HCT116 (cell line): ENCODE measurements around the gene F2RL3. TPM values are rescaled to one million over a fixed set of nuclear protein-coding genes. Genes with fewer than 3 reads are reported as not detected.

Source experiments
- ATAC-seq: fragments of 200-7000 bp; cut with Tn5 transposase; 2 replicates; pipeline ENCODE4 v1.9.1; 2020; ENCODE audit warnings: mild to moderate bottlenecking, moderate library complexity
- BruUV-seq: library from RNA; stranded (reverse); fragments of 400-500 nt; replicated peaks from 2 replicates; lab custom pipeline; 2021; lab: Mats Ljungman, UMichigan
- CTCF ChIA-PET: fragments of 300-600 bp; sonication (Branson Sonifier 250); formaldehyde crosslinking; loops from one replicate; lab custom pipeline; 2021; ENCODE audit warnings: antibody characterized with exemption; lab: Charles Lee
- POLR2A ChIA-PET: fragments of 300-600, 350-600 bp; sonication (Branson Sonifier 250); formaldehyde crosslinking; loops from one replicate; lab custom pipeline; 2021; ENCODE audit warnings: antibody characterized with exemption; lab: Charles Lee
- RAD21 ChIA-PET, 2 experiments: fragments of 300-600 bp; sonication (Branson Sonifier 250); formaldehyde crosslinking; loops; one replicate each; lab custom pipeline; 2023; ENCODE audit warnings: low total read pairs in 2 of 2; ENCODE audit not compliant: uncharacterized antibody in 2 of 2, unreplicated experiment in 2 of 2, low non-redundant PET in 1 of 2; lab: Charles Lee
- DNase-seq: peaks from one replicate; pipeline ENCODE4 v3.0.0-alpha.2; 2010; ENCODE audit warnings: low read depth, low spot score
- H2AFZ ChIP-seq: fragments of 200-600 bp; shearing (Covaris generic), sonication (generic); 2 replicates; pipeline ENCODE4 v1.6.1; 2017; ENCODE audit warnings: low read depth, mixed run types, mixed read lengths, antibody characterized with exemption, low read length; ENCODE audit not compliant: poor library complexity, severe bottlenecking
- H3K27ac ChIP-seq: 2 replicates; pipeline ENCODE4 v1.5.1; 2012; ENCODE audit warnings: low read depth, low read length
- H3K27me3 ChIP-seq: fragments of 200-600 bp; sonication (generic); 2 replicates; pipeline ENCODE4 v1.6.1; 2016; ENCODE audit warnings: mixed run types, low read length, mixed read lengths; ENCODE audit not compliant: insufficient read depth
- H3K36me3 ChIP-seq, 2 experiments: fragments of 200-500 bp in 1 of 2; fragments of 200-600 bp in 1 of 2; sonication (Bioruptor generic) in 1 of 2; sonication (generic) in 1 of 2; 2 replicates each; pipeline versions ENCODE4 v1.5.1 to v1.6.1; 2014 to 2016; ENCODE audit warnings: low read length in 2 of 2, inconsistent platforms in 1 of 2, mixed read lengths in 1 of 2, mixed run types in 1 of 2; ENCODE audit not compliant: insufficient read depth in 2 of 2, control insufficient read depth in 1 of 2
- H3K4me1 ChIP-seq, 2 experiments: fragments of 200-600 bp in 1 of 2; sonication (generic) in 1 of 2; 2 replicates each; pipeline versions ENCODE4 v1.5.1 to v1.6.1; 2012 to 2017; ENCODE audit warnings: low read length in 2 of 2, inconsistent platforms in 1 of 2, mild to moderate bottlenecking in 1 of 2, mixed read lengths in 1 of 2, mixed run types in 1 of 2, moderate library complexity in 1 of 2; ENCODE audit not compliant: insufficient read depth in 2 of 2, control insufficient read depth in 1 of 2
- H3K4me2 ChIP-seq: fragments of 200-600 bp; sonication (generic); 2 replicates; pipeline ENCODE4 v1.6.1; 2017; ENCODE audit warnings: mixed run types, low read length, mixed read lengths
- H3K4me3 ChIP-seq, 2 experiments: fragments of 200-600 bp in 1 of 2; sonication (generic) in 1 of 2; replicated peaks in 1 of 2; 2 replicates each; pipeline ENCODE4 v1.5.1; 2011 to 2016; ENCODE audit warnings: low read length in 2 of 2, control low read depth in 1 of 2, low read depth in 1 of 2, mild to moderate bottlenecking in 1 of 2, mixed read lengths in 1 of 2, mixed run types in 1 of 2
- H3K79me2 ChIP-seq: fragments of 200-600 bp; sonication (generic); 2 replicates; pipeline ENCODE4 v1.6.1; 2017; ENCODE audit warnings: mild to moderate bottlenecking, mixed run types, low read length, moderate library complexity, mixed read lengths; ENCODE audit not compliant: insufficient read depth
- H3K9ac ChIP-seq: fragments of 200-600 bp; sonication (generic); 2 replicates; pipeline ENCODE4 v1.6.1; 2016; ENCODE audit warnings: low read length, mixed read lengths
- H3K9me2 ChIP-seq: fragments of 200-600 bp; sonication (generic), shearing (Covaris generic); 2 replicates; pipeline ENCODE4 v1.6.1; 2017; ENCODE audit warnings: mixed run types, mild to moderate bottlenecking, moderate library complexity; ENCODE audit not compliant: insufficient read depth
- H3K9me3 ChIP-seq, 2 experiments: fragments of 200-500 bp in 1 of 2; fragments of 200-600 bp in 1 of 2; sonication (Bioruptor generic) in 1 of 2; sonication (generic) in 1 of 2; 2 replicates each; pipeline ENCODE4 v1.6.1; 2014 to 2017; ENCODE audit warnings: low read length in 2 of 2, mixed read lengths in 2 of 2, inconsistent platforms in 1 of 2, low read depth in 1 of 2, mild to moderate bottlenecking in 1 of 2, mixed run types in 1 of 2, moderate library complexity in 1 of 2; ENCODE audit not compliant: control insufficient read depth in 1 of 2, insufficient read depth in 1 of 2
- H4K20me1 ChIP-seq: fragments of 200-600 bp; sonication (generic), shearing (Covaris generic); 2 replicates; pipeline ENCODE4 v1.6.1; 2017; ENCODE audit warnings: mixed run types, mild to moderate bottlenecking, moderate library complexity; ENCODE audit not compliant: insufficient read depth
- CBX3 ChIP-seq: IDR thresholded peaks from 2 replicates; pipeline ENCODE4 v1.6.1; 2012; ENCODE audit warnings: low read depth
- CEBPB ChIP-seq: IDR thresholded peaks from 2 replicates; pipeline ENCODE4 v1.6.1; 2012; ENCODE audit warnings: low read depth
- EGR1 ChIP-seq: IDR thresholded peaks from 2 replicates; pipeline ENCODE4 v1.6.1; 2012; ENCODE audit warnings: low read depth
- EZH2 ChIP-seq: fragments of 200-600 bp; sonication (generic); IDR thresholded peaks from 2 replicates; pipeline ENCODE4 v1.6.1; 2017; ENCODE audit warnings: antibody characterized with exemption, mixed run types
- EZH2phosphoT487 ChIP-seq: fragments of 200-600 bp; IDR thresholded peaks from 2 replicates; pipeline ENCODE4 v1.6.1; 2018; ENCODE audit warnings: antibody characterized with exemption, borderline replicate concordance
- FOSL1 ChIP-seq: IDR thresholded peaks from 2 replicates; pipeline ENCODE4 v1.6.1; 2012; ENCODE audit warnings: low read depth
- POLR2A ChIP-seq: IDR thresholded peaks from 2 replicates; pipeline ENCODE4 v1.7.0; 2011; ENCODE audit warnings: borderline replicate concordance; ENCODE audit not compliant: insufficient read depth, insufficient read length; ENCODE audit errors: extremely low read depth
- POLR2AphosphoS5 ChIP-seq: IDR thresholded peaks from 2 replicates; pipeline ENCODE4 v1.6.1; 2011; ENCODE audit warnings: mild to moderate bottlenecking, low read depth, low read length, moderate library complexity
- SIN3A ChIP-seq: IDR thresholded peaks from 2 replicates; pipeline ENCODE4 v1.6.1; 2012; ENCODE audit warnings: low read depth
- YY1 ChIP-seq: IDR thresholded peaks from 2 replicates; pipeline ENCODE4 v1.6.1; 2011; ENCODE audit warnings: low read length, low read depth, moderate library complexity, mild to moderate bottlenecking; ENCODE audit not compliant: insufficient replicate concordance; ENCODE audit errors: extremely low read depth
- intact Hi-C: fragments of 100-400 bp; cut with micrococcal nuclease; formaldehyde crosslinking; loops from 2 replicates; pipeline ENCODE4 v1.10.0; 2022
- total RNA-seq: library from RNA; stranded (reverse); gene quantifications from one replicate; pipeline ENCODE4 v1.2.1, GENCODE V29; 2021; ENCODE audit not compliant: unreplicated experiment
- TF ChIP-seq, protein P1 (sequence below): IDR thresholded peaks from 2 replicates; pipeline ENCODE4 v1.6.1; 2011; ENCODE audit warnings: mild to moderate bottlenecking, low read length, moderate library complexity; ENCODE audit not compliant: insufficient replicate concordance; ENCODE audit errors: extremely low read depth
- TF ChIP-seq, protein P2 (sequence below): IDR thresholded peaks from 2 replicates; pipeline ENCODE4 v1.6.1; 2012

The F2RL3 gene
- total RNA-seq, 1 experiment from 2014 or later, result 0.10 TPM

DNA sequence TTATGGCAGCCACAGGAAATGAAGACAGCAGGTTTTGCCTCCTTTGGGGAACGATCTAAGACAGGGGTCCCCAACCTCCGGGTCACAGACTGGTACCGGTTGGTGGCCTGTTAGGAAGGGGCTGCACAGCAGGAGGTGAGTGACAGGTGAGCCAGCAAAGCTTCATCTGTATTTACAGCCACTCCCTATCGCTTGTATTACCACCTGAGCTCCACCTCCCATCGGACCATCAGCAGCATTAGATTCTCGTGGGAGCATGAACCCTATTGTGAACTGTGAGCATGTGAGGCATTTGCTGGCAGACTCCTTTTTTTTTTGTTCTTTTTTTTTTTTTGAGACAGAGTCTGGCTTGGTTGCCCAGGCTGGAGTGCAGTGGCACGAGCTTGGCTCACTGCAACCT lies 22.2 kb downstream of the F2RL3 start:
- Histone ChIP-seq H3K4me2 (no peak overlapping the region), H3K4me1 (no peaks in the 10 kb centered on the region), H3K9me2 (no peaks in the 10 kb centered on the region), H3K9me3 (peaks cover 13 to 16% of the 10 kb centered on the region in 2 experiments; a peak in 2 of 4 replicates), H4K20me1 (no peaks in the 10 kb centered on the region), H2AFZ (no peak overlapping the region), H3K79me2 (no peaks in the 10 kb centered on the region), H3K27ac (no peak overlapping the region), H3K27me3 (no peaks in the 10 kb centered on the region), H3K9ac (no peak overlapping the region), H3K4me3 (no peak overlapping the region), H3K36me3 (no peaks in the 10 kb centered on the region)
- BruUV-seq, result no TSS peak
- DNase-seq (no peak), ATAC-seq (no peak)
- ChIA-PET POLR2A (no interaction called here), CTCF (interaction anchor here (1.0 kb wide), 1 partner anchor 141 kb away, joined by 3 read pairs; no protein-coding TSS in a partner anchor), RAD21 (no interaction called here)
- no peak for TF ChIP-seq CEBPB
- TF ChIP-seq EGR1, result no peak
- TF ChIP-seq POLR2A, result no peak
- no peak for TF ChIP-seq FOSL1
- TF ChIP-seq SIN3A, result no peak
- TF ChIP-seq, protein P1, sequence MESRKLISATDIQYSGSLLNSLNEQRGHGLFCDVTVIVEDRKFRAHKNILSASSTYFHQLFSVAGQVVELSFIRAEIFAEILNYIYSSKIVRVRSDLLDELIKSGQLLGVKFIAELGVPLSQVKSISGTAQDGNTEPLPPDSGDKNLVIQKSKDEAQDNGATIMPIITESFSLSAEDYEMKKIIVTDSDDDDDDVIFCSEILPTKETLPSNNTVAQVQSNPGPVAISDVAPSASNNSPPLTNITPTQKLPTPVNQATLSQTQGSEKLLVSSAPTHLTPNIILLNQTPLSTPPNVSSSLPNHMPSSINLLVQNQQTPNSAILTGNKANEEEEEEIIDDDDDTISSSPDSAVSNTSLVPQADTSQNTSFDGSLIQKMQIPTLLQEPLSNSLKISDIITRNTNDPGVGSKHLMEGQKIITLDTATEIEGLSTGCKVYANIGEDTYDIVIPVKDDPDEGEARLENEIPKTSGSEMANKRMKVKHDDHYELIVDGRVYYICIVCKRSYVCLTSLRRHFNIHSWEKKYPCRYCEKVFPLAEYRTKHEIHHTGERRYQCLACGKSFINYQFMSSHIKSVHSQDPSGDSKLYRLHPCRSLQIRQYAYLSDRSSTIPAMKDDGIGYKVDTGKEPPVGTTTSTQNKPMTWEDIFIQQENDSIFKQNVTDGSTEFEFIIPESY, result no peak
- TF ChIP-seq CBX3, result no peak
- no peak for TF ChIP-seq POLR2AphosphoS5
- no peak for TF ChIP-seq YY1
- TF ChIP-seq EZH2phosphoT487, result no peak
- TF ChIP-seq, protein P2, sequence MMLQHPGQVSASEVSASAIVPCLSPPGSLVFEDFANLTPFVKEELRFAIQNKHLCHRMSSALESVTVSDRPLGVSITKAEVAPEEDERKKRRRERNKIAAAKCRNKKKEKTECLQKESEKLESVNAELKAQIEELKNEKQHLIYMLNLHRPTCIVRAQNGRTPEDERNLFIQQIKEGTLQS, result no peak
- TF ChIP-seq EZH2, result no peak
- intact Hi-C loops, result no loop called here
